Measurements from ENCODE around the gene TRAPPC3L. TPM values are rescaled to one million over a fixed set of nuclear protein-coding genes. Genes with fewer than 3 reads are reported as not detected.
"Not testable (repeated sequence)": the region's sequence is repeated elsewhere in the genome, so short reads cannot be mapped to it uniquely, and the experiment has no call there.

TRAPPC3L gene
- total and polyA plus RNA-seq, 5 experiments from 2014 or later: not detected

- POLR2A ChIA-PET: no interaction called here
- H3K27me3 Mint-ChIP-seq: peaks cover 0 to 23% (median 11%) of the 10 kb centered on the region in 5 donors
- DNase-seq: no peak
- ATAC-seq: no peak
- peaks cover 0 to 55% (median 10%) of the 10 kb centered on the region in 9 donors for H3K9me3 Mint-ChIP-seq
- no peak overlapping the region for H3K4me3 Mint-ChIP-seq
- peaks cover 0 to 2% (median 0%) of the 10 kb centered on the region in 4 donors for H3K4me1 Mint-ChIP-seq
- peaks cover 0 to 23% (median 4%) of the 10 kb centered on the region in 3 donors for H3K36me3 Mint-ChIP-seq
- no peak overlapping the region for H3K27ac Mint-ChIP-seq
Measured at GRCh38 chr6:116507324-116507723, 38.2 kb downstream of the TRAPPC3L start.

GRCh38 chr6:116500969-116501433 lies 44.5 kb downstream of the TRAPPC3L start:
- peaks cover 16 to 31% (median 21%) of the 10 kb centered on the region in 5 donors for H3K27me3 Mint-ChIP-seq
- DNase-seq: peak in 2 of 10 donors; percentile 17 to 18

GRCh38 chr6:116497113-116497676 lies 48.3 kb downstream of the TRAPPC3L start:
- Mint-ChIP-seq H3K9me3 (peaks cover 0 to 10% (median 2%) of the 10 kb centered on the region in 9 donors), H3K36me3 (peaks cover 0 to 4% (median 3%) of the 10 kb centered on the region in 3 donors), H3K27me3 (peaks cover 5 to 17% (median 14%) of the 10 kb centered on the region in 5 donors), H3K4me1 (peaks cover 0 to 2% (median 0%) of the 10 kb centered on the region in 4 donors), H3K4me3 (no peak overlapping the region), H3K27ac (no peak overlapping the region)
- DNase-seq: no peak
- no peak for ATAC-seq
- POLR2A ChIA-PET: no interaction called here

More at GRCh38 chr6:116500969-116501433, 44.5 kb downstream of the TRAPPC3L start:
- no peak for ATAC-seq
- Mint-ChIP-seq H3K4me3 (peak overlapping the region in 1 of 10 donors; percentile 72), H3K4me1 (peaks cover 0 to 2% (median 1%) of the 10 kb centered on the region in 4 donors), H3K27ac (no peak overlapping the region), H3K9me3 (peaks cover 0 to 28% (median 6%) of the 10 kb centered on the region in 9 donors), H3K36me3 (peaks cover 0 to 22% (median 7%) of the 10 kb centered on the region in 3 donors)
- POLR2A ChIA-PET: no interaction called here

GRCh38 chr6:116495161-116495560 lies 50.3 kb downstream of the TRAPPC3L start:
- H3K9me3 Mint-ChIP-seq, ATAC-seq, DNase-seq, H3K4me3 Mint-ChIP-seq, H3K4me1 Mint-ChIP-seq, POLR2A ChIA-PET, H3K27ac Mint-ChIP-seq, H3K36me3 Mint-ChIP-seq: not testable (repeated sequence)
- H3K27me3 Mint-ChIP-seq: peaks cover 3 to 17% (median 8%) of the 10 kb centered on the region in 5 donors

- ATAC-seq (no peak), DNase-seq (no peak)
- Mint-ChIP-seq H3K9me3 (peaks cover 0 to 12% (median 3%) of the 10 kb centered on the region in 9 donors), H3K27me3 (peaks cover 0 to 20% (median 4%) of the 10 kb centered on the region in 5 donors), H3K36me3 (no peaks in the 10 kb centered on the region), H3K27ac (no peak overlapping the region), H3K4me1 (no peaks in the 10 kb centered on the region), H3K4me3 (no peak overlapping the region)
- POLR2A ChIA-PET: no interaction called here
Measured at GRCh38 chr6:116492331-116493067, 53.0 kb downstream of the TRAPPC3L start.

- ATAC-seq (no peak), DNase-seq (no peak)
- H3K27me3 Mint-ChIP-seq: peaks cover 0 to 20% (median 4%) of the 10 kb centered on the region in 5 donors
- H3K36me3 Mint-ChIP-seq: no peaks in the 10 kb centered on the region
- H3K4me1 Mint-ChIP-seq: no peaks in the 10 kb centered on the region
- H3K4me3 Mint-ChIP-seq: no peak overlapping the region
- no peak overlapping the region for H3K27ac Mint-ChIP-seq
- POLR2A ChIA-PET: no interaction called here
- peaks cover 0 to 12% (median 3%) of the 10 kb centered on the region in 9 donors for H3K9me3 Mint-ChIP-seq
Measured at GRCh38 chr6:116491610-116492330, 53.7 kb downstream of the TRAPPC3L start.

- Mint-ChIP-seq H3K9me3 (peaks cover 0 to 10% (median 0%) of the 10 kb centered on the region in 9 donors), H3K27ac (no peak overlapping the region), H3K4me3 (no peak overlapping the region), H3K36me3 (no peaks in the 10 kb centered on the region), H3K4me1 (no peaks in the 10 kb centered on the region), H3K27me3 (peaks cover 9 to 30% (median 13%) of the 10 kb centered on the region in 5 donors)
- ATAC-seq (no peak), DNase-seq (no peak)
- POLR2A ChIA-PET: no interaction called here
Measured at GRCh38 chr6:116485559-116486184, 59.8 kb downstream of the TRAPPC3L start.

GRCh38 chr6:116483616-116484015 lies 61.9 kb downstream of the TRAPPC3L start:
- ATAC-seq: no peak
- POLR2A ChIA-PET: no interaction called here

GRCh38 chr6:116482780-116483179 lies 62.7 kb downstream of the TRAPPC3L start:
- Mint-ChIP-seq H3K27ac (no peak overlapping the region), H3K4me1 (peaks cover 0 to 3% (median 0%) of the 10 kb centered on the region in 4 donors), H3K9me3 (peaks cover 0 to 3% (median 0%) of the 10 kb centered on the region in 9 donors), H3K27me3 (peaks cover 2 to 18% (median 15%) of the 10 kb centered on the region in 5 donors), H3K36me3 (no peaks in the 10 kb centered on the region), H3K4me3 (no peak overlapping the region)
- ATAC-seq (no peak), DNase-seq (no peak)
- POLR2A ChIA-PET: no interaction called here

More at GRCh38 chr6:116483616-116484015, 61.9 kb downstream of the TRAPPC3L start:
- Mint-ChIP-seq H3K4me1 (peaks cover 0 to under 1% (median 0%) of the 10 kb centered on the region in 4 donors), H3K27ac (no peak overlapping the region), H3K27me3 (peaks cover 4 to 17% (median 15%) of the 10 kb centered on the region in 5 donors), H3K9me3 (peaks cover 0 to 3% (median 0%) of the 10 kb centered on the region in 9 donors), H3K4me3 (no peak overlapping the region), H3K36me3 (no peaks in the 10 kb centered on the region)
- no peak for DNase-seq

- peaks cover 0 to 3% (median 0%) of the 10 kb centered on the region in 9 donors for H3K9me3 Mint-ChIP-seq
- ATAC-seq (peak; percentile 62 to 85), DNase-seq (peak in 3 of 10 donors; percentile 30 to 39 (median 34))
- H3K27ac Mint-ChIP-seq: peak overlapping the region in 6 of 10 donors; percentile 3 to 82 (median 58)
- peak overlapping the region in 9 of 10 donors; percentile 0 to 84 (median 43) for H3K4me3 Mint-ChIP-seq
- POLR2A ChIA-PET: no interaction called here
- peaks cover 0 to 6% (median 0%) of the 10 kb centered on the region in 5 donors for H3K27me3 Mint-ChIP-seq
- peaks cover 9 to 29% (median 22%) of the 10 kb centered on the region in 4 donors for H3K4me1 Mint-ChIP-seq
- no peaks in the 10 kb centered on the region for H3K36me3 Mint-ChIP-seq
Measured at GRCh38 chr6:116476002-116476678, 69.3 kb downstream of the TRAPPC3L start.

- H3K9me3 Mint-ChIP-seq: peaks cover 0 to 3% (median 0%) of the 10 kb centered on the region in 9 donors
- H3K36me3 Mint-ChIP-seq: no peaks in the 10 kb centered on the region
- POLR2A ChIA-PET: no interaction called here
- DNase-seq: no peak
- peak overlapping the region in 7 of 10 donors; percentile 0 to 84 (median 26) for H3K4me3 Mint-ChIP-seq
- peak overlapping the region in 5 of 10 donors; percentile 16 to 75 (median 41) for H3K27ac Mint-ChIP-seq
- peaks cover 0 to 5% (median 0%) of the 10 kb centered on the region in 5 donors for H3K27me3 Mint-ChIP-seq
- H3K4me1 Mint-ChIP-seq: peaks cover 9 to 29% (median 22%) of the 10 kb centered on the region in 4 donors
- no peak for ATAC-seq
Measured at GRCh38 chr6:116475141-116475540, 70.3 kb downstream of the TRAPPC3L start.
